Measurements from ENCODE around the gene STAB2. TPM values are rescaled to one million over a fixed set of nuclear protein-coding genes. Genes with fewer than 3 reads are reported as not detected.

The STAB2 gene
- total RNA-seq, 1 donor = not detected

GRCh38 chr12:103734863-103735262, 147.8 kb downstream of the STAB2 start:
- Histone ChIP-seq H3K9me3 (ENCODE audit: low read depth, low read length) (no peaks in the 10 kb centered on the region), H3K27ac (ENCODE audit: low read depth, low read length) (no peak overlapping the region), H2AFZ (ENCODE audit: low read length) (no peak overlapping the region), H4K20me1 (ENCODE audit: insufficient read depth, low read length) (no peaks in the 10 kb centered on the region), H3K27me3 (ENCODE audit: insufficient read depth, low read length) (peaks cover 3% of the 10 kb centered on the region), H3K36me3 (ENCODE audit: insufficient read depth, low read length) (no peaks in the 10 kb centered on the region), H3K4me2 (ENCODE audit: insufficient read depth, low read length) (no peak overlapping the region), H3K79me2 (ENCODE audit: insufficient read depth, low read length) (no peaks in the 10 kb centered on the region), H3K4me3 (ENCODE audit: insufficient read depth, low read length) (no peak overlapping the region), H3K4me1 (ENCODE audit: insufficient read depth, low read length) (no peaks in the 10 kb centered on the region)
- TF ChIP-seq CTCF (IDR thresholded peaks at IDR 0.05; ENCODE audit: extremely low read depth, low read depth, low read length) = no peak
- DNase-seq (ENCODE audit: insufficient read length, low spot score, missing footprints) = no peak

DNA sequence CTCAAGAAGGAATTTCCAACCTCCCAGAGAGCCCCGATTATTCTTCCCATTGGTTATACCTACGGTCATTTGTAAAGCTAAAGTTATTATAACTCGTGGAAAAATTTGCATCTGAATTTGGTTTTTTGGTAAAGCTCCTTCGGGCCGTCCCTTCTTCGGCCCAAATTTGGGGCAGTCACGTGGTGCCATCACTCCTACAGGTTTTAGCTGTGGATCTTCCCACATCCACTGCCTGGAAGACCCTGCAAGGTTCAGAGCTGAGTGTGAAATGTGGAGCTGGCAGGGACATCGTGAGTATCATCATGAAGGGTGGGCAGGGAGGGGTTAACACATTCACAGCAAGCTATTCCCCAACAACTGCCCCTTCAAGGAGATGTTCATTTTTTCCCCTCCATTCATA, 148.2 kb downstream of the STAB2 start:
- H3K79me2 ChIP-seq (ENCODE audit: insufficient read depth, low read length) = no peaks in the 10 kb centered on the region
- no peak overlapping the region for H3K4me2 ChIP-seq (ENCODE audit: insufficient read depth, low read length)
- no peaks in the 10 kb centered on the region for H4K20me1 ChIP-seq (ENCODE audit: insufficient read depth, low read length)
- no peak for TF ChIP-seq CTCF (IDR thresholded peaks at IDR 0.05; ENCODE audit: extremely low read depth, low read depth, low read length)
- H2AFZ ChIP-seq (ENCODE audit: low read length) = no peak overlapping the region
- H3K27me3 ChIP-seq (ENCODE audit: insufficient read depth, low read length) = peaks cover 3% of the 10 kb centered on the region
- no peaks in the 10 kb centered on the region for H3K4me1 ChIP-seq (ENCODE audit: insufficient read depth, low read length)
- H3K36me3 ChIP-seq (ENCODE audit: insufficient read depth, low read length) = no peaks in the 10 kb centered on the region
- no peak for DNase-seq (ENCODE audit: insufficient read length, low spot score, missing footprints)
- no peaks in the 10 kb centered on the region for H3K9me3 ChIP-seq (ENCODE audit: low read depth, low read length)
- H3K27ac ChIP-seq (ENCODE audit: low read depth, low read length) = no peak overlapping the region
- no peak overlapping the region for H3K4me3 ChIP-seq (ENCODE audit: insufficient read depth, low read length)

GRCh38 chr12:103736572-103736971, 149.5 kb downstream of the STAB2 start:
- Histone ChIP-seq H3K4me3 (ENCODE audit: insufficient read depth, low read length) (no peak overlapping the region), H3K4me2 (ENCODE audit: insufficient read depth, low read length) (no peak overlapping the region), H3K27ac (ENCODE audit: low read depth, low read length) (no peak overlapping the region), H4K20me1 (ENCODE audit: insufficient read depth, low read length) (no peaks in the 10 kb centered on the region), H3K79me2 (ENCODE audit: insufficient read depth, low read length) (no peaks in the 10 kb centered on the region), H3K9me3 (ENCODE audit: low read depth, low read length) (no peaks in the 10 kb centered on the region), H3K36me3 (ENCODE audit: insufficient read depth, low read length) (no peaks in the 10 kb centered on the region), H2AFZ (ENCODE audit: low read length) (no peak overlapping the region), H3K4me1 (ENCODE audit: insufficient read depth, low read length) (no peaks in the 10 kb centered on the region), H3K27me3 (ENCODE audit: insufficient read depth, low read length) (peaks cover 3% of the 10 kb centered on the region)
- DNase-seq (ENCODE audit: insufficient read length, low spot score, missing footprints) = no peak
- no peak for TF ChIP-seq CTCF (IDR thresholded peaks at IDR 0.05; ENCODE audit: extremely low read depth, low read depth, low read length)

DNA sequence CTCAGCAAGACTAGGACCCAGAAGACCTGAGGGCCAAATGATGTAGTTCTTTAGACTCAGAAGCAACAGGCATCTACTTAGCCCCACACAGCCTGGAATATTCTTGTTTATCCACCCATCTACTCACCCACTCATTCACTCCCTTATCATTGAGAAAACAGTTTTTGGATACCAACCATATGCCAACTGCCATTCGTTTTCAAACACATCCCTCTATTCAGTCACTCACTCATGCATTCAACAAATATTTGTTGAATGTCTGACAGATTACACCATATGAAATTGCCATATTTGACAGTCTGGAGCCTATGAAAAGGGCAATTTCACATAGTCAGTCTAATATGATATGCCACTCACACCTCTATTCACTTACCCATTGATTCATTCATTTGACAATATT, 150.8 kb downstream of the STAB2 start:
- Histone ChIP-seq H2AFZ (ENCODE audit: low read length) (no peak overlapping the region), H3K27ac (ENCODE audit: low read depth, low read length) (no peak overlapping the region), H3K79me2 (ENCODE audit: insufficient read depth, low read length) (no peaks in the 10 kb centered on the region), H4K20me1 (ENCODE audit: insufficient read depth, low read length) (no peaks in the 10 kb centered on the region), H3K4me3 (ENCODE audit: insufficient read depth, low read length) (no peak overlapping the region), H3K9me3 (ENCODE audit: low read depth, low read length) (no peaks in the 10 kb centered on the region), H3K4me1 (ENCODE audit: insufficient read depth, low read length) (no peaks in the 10 kb centered on the region), H3K27me3 (ENCODE audit: insufficient read depth, low read length) (peaks cover 3% of the 10 kb centered on the region), H3K36me3 (ENCODE audit: insufficient read depth, low read length) (no peaks in the 10 kb centered on the region), H3K4me2 (ENCODE audit: insufficient read depth, low read length) (no peak overlapping the region)
- TF ChIP-seq CTCF (IDR thresholded peaks at IDR 0.05; ENCODE audit: extremely low read depth, low read depth, low read length) = no peak
- no peak for DNase-seq (ENCODE audit: insufficient read length, low spot score, missing footprints)
